Lower leg skin (tissue), 3 donors: Measurements from ENCODE around the gene RPTOR.

Experiments used
- POLR2A ChIP-seq, 2 donors: fragments of 450-650 bp; IDR thresholded peaks; one replicate each; pipeline ENCODE4 v1.6.1; 2016 to 2017; ENCODE audit warnings: antibody characterized with exemption in 2 of 2, mild to moderate bottlenecking in 1 of 2, moderate library complexity in 1 of 2
- TF ChIP-seq, protein P1 (sequence below), 3 donors: fragments of 450-650 bp; IDR thresholded peaks; one replicate each; pipeline ENCODE4 v1.5.1; 2016; ENCODE audit warnings: antibody characterized with exemption in 3 of 3, mild to moderate bottlenecking in 3 of 3, moderate library complexity in 2 of 3

DNA sequence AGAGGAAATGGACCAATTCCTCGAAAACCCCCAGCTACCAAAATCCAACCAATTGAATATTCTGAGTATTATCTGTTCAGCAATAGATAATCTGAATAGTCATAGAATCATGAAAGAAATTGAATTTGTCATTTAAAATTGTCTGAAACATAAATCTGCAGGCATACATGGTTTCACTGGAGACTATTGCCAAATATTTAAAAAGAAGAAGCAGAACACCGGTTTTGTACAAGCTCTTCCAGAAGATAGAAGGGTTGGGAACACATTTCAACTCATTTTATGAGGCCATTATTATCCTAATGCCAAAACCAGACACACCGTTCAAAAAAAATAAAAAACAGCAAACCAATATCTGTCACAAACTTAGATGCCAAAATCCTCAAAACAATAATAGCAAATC lies 195.5 kb downstream of the RPTOR start:
- TF ChIP-seq POLR2A (IDR thresholded peaks at IDR 0.05) = no peak
- TF ChIP-seq, protein P1, sequence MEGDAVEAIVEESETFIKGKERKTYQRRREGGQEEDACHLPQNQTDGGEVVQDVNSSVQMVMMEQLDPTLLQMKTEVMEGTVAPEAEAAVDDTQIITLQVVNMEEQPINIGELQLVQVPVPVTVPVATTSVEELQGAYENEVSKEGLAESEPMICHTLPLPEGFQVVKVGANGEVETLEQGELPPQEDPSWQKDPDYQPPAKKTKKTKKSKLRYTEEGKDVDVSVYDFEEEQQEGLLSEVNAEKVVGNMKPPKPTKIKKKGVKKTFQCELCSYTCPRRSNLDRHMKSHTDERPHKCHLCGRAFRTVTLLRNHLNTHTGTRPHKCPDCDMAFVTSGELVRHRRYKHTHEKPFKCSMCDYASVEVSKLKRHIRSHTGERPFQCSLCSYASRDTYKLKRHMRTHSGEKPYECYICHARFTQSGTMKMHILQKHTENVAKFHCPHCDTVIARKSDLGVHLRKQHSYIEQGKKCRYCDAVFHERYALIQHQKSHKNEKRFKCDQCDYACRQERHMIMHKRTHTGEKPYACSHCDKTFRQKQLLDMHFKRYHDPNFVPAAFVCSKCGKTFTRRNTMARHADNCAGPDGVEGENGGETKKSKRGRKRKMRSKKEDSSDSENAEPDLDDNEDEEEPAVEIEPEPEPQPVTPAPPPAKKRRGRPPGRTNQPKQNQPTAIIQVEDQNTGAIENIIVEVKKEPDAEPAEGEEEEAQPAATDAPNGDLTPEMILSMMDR (IDR thresholded peaks at IDR 0.05) = no peak
